Airway epithelial cell (primary cell): ENCODE measurements around the gene ARSH. TPM values are rescaled to one million over a fixed set of nuclear protein-coding genes. Genes with fewer than 3 reads are reported as not detected.

Source experiments
- total RNA-seq: library from RNA; depleted of rRNA; stranded (reverse); fragments of >200 nt; gene quantifications from 2 replicates; pipeline ENCODE4 v1.2.3, GENCODE V29; 2015

ARSH gene
- not detected in 2 replicates for total RNA-seq

GRCh38 chrX:3006495-3006894 is at the start of gene ARSH:
ARSH (plus strand) TSS chrX:3006546; CDS start chrX:3006613, 67 bp downstream.

Other genes starting within 250 kb of the ARSH start
- gene GYG2, start 177.6 kb upstream of the ARSH start, total RNA-seq: 0.05 and 0.07 TPM in 2 replicates
- 8.9 and 10.6 TPM in 2 replicates for gene ARSD, start 77.2 kb upstream of the ARSH start, total RNA-seq
- gene ARSF, start 34.9 kb downstream of the ARSH start, total RNA-seq: not detected in 2 replicates